Smooth muscle cell (in vitro differentiated cells): Measurements from ENCODE around the gene DCAF12L1. TPM values are rescaled to one million over a fixed set of nuclear protein-coding genes. Genes with fewer than 3 reads are reported as not detected.
A peak's percentile ranks its signal among the peaks of the same experiment; 100 is the strongest.

Experiments used
- DNase-seq: peaks from one replicate; lab custom pipeline; 2025; ENCODE audit not compliant: unreplicated experiment; lab: John Stamatoyannopoulos, UW
- H2AFZ ChIP-seq: fragments of 200-600 bp; sonication (generic); 2 replicates; pipeline ENCODE4 v1.6.0; 2016; ENCODE audit warnings: antibody characterized with exemption, low read depth, mild to moderate bottlenecking
- H3F3A ChIP-seq: fragments of 200-600 bp; sonication (generic); 2 replicates; pipeline ENCODE4 v1.6.0; 2017; ENCODE audit warnings: antibody characterized with exemption, low read depth
- H3K27ac ChIP-seq: fragments of 200-600 bp; sonication (generic); 2 replicates; pipeline ENCODE4 v1.5.1; 2016; ENCODE audit warnings: low read depth, mild to moderate bottlenecking
- H3K27me3 ChIP-seq: fragments of 200-600 bp; sonication (generic); 2 replicates; pipeline ENCODE4 v1.6.1; 2016; ENCODE audit warnings: low read depth, mild to moderate bottlenecking
- H3K36me3 ChIP-seq: fragments of 200-600 bp; sonication (generic); 2 replicates; pipeline ENCODE4 v1.5.1; 2016; ENCODE audit warnings: low read depth
- H3K4me1 ChIP-seq: fragments of 200-600 bp; sonication (generic); 2 replicates; pipeline ENCODE4 v1.5.1; 2016; ENCODE audit warnings: low read depth
- H3K4me2 ChIP-seq: fragments of 200-600 bp; sonication (generic); 2 replicates; pipeline ENCODE4 v1.6.0; 2016; ENCODE audit warnings: mild to moderate bottlenecking
- H3K4me3 ChIP-seq: fragments of 200-600 bp; sonication (generic); 2 replicates; pipeline ENCODE4 v1.5.1; 2016; ENCODE audit warnings: mild to moderate bottlenecking
- H3K79me2 ChIP-seq: fragments of 200-600 bp; sonication (generic); 2 replicates; pipeline ENCODE4 v1.6.0; 2016; ENCODE audit warnings: low read depth, mild to moderate bottlenecking
- H3K9ac ChIP-seq: fragments of 200-600 bp; sonication (generic); 2 replicates; pipeline ENCODE4 v1.6.0; 2016; ENCODE audit warnings: low read depth
- H3K9me3 ChIP-seq: fragments of 200-600 bp; sonication (generic); replicated peaks from 2 replicates; pipeline ENCODE4 v1.5.1; 2016; ENCODE audit warnings: low read depth
- H4K20me1 ChIP-seq: fragments of 200-600 bp; sonication (generic); 2 replicates; pipeline ENCODE4 v1.6.0; 2016; ENCODE audit warnings: low read depth
- WGBS: methylation state at CpG from one replicate; pipeline ENCODE4 v1.1.7; 2016; ENCODE audit warnings: low lambda C conversion rate; 5-methylcytosine and 5-hydroxymethylcytosine counted together
- polyA plus RNA-seq: library from polyadenylated mRNA; unstranded; fragments of >200 nt; fragmentation: Nextera tagmentation; extraction: Ambion mirVana; gene quantifications from 2 replicates; pipeline ENCODE4 v1.2.1, GENCODE V29; 2016
- total RNA-seq: library from RNA; depleted of rRNA; stranded (reverse); fragments of >200 nt; gene quantifications from 2 replicates; pipeline ENCODE4 v1.2.3, GENCODE V29; 2014
- TF ChIP-seq, protein P1 (sequence below): fragments of 200-600 bp; sonication (generic); IDR thresholded peaks from 2 replicates; pipeline ENCODE4 v1.5.1; 2017; ENCODE audit warnings: borderline replicate concordance, mild to moderate bottlenecking, antibody characterized with exemption; ENCODE audit not compliant: insufficient read depth, poor library complexity, severe bottlenecking

The DCAF12L1 gene
- total RNA-seq (not detected in 2 replicates), polyA plus RNA-seq (not detected in 2 replicates)

DNA sequence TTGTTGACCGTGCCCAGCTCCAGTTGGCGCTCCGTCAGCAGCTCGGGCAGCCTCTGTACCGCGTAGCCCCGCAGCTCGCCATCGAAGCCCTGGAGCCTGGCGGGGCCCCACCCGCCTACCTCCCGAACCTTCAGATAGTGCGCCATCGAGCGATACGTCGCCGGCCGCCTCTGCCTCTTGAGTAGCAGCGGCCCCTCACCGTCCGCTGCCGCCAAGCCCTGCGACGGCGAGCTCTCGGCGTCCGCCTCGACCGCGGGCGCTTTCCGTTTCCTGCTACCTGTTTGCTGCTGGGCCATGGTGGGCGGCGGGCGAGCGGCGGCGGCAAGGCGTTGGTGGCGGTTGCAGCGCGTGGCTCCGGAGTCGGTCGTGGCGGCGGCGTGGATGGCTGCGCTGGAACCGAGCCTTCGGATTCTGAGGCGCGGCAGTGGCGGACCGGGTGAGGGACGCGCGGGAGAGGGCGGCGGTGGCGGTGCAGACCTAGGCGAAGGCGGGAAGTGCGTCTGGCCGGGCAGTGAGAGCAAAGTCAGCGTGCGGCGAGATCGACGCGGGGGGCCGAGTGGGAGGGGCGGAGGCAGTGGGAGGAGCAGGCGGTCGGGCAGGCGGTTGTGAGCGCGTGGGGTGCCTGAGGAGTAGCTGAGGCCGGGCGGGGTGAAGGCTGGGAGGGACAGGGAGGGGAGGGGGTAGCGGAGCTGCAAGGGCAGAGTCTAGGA is at the start of gene DCAF12L1:
DCAF12L1 (minus strand) TSS at position 502 of the 710 bp plus-strand sequence; CDS start at position 296, 206 bp downstream.
- Histone ChIP-seq H3K27me3 (peaks cover 24% of the 10 kb centered on the region), H3K79me2 (no peaks in the 10 kb centered on the region), H3K27ac (no peak within 1 kb of the TSS), H2AFZ (no peak within 1 kb of the TSS), H3K9me3 (no peaks in the 10 kb centered on the region), H3K4me2 (peak within 1 kb of the TSS; percentile 74), H3K9ac (no peak within 1 kb of the TSS), H3K4me3 (peak within 1 kb of the TSS; percentile 44), H3K36me3 (no peaks in the 10 kb centered on the region), H3K4me1 (no peaks in the 10 kb centered on the region), H3F3A (no peaks in the 10 kb centered on the region), H4K20me1 (no peaks in the 10 kb centered on the region)
- 52% methylated on average over 70 of the region's 83 CpGs for WGBS
- DNase-seq: no peak
- TF ChIP-seq, protein P1, sequence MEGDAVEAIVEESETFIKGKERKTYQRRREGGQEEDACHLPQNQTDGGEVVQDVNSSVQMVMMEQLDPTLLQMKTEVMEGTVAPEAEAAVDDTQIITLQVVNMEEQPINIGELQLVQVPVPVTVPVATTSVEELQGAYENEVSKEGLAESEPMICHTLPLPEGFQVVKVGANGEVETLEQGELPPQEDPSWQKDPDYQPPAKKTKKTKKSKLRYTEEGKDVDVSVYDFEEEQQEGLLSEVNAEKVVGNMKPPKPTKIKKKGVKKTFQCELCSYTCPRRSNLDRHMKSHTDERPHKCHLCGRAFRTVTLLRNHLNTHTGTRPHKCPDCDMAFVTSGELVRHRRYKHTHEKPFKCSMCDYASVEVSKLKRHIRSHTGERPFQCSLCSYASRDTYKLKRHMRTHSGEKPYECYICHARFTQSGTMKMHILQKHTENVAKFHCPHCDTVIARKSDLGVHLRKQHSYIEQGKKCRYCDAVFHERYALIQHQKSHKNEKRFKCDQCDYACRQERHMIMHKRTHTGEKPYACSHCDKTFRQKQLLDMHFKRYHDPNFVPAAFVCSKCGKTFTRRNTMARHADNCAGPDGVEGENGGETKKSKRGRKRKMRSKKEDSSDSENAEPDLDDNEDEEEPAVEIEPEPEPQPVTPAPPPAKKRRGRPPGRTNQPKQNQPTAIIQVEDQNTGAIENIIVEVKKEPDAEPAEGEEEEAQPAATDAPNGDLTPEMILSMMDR: no peak

DNA sequence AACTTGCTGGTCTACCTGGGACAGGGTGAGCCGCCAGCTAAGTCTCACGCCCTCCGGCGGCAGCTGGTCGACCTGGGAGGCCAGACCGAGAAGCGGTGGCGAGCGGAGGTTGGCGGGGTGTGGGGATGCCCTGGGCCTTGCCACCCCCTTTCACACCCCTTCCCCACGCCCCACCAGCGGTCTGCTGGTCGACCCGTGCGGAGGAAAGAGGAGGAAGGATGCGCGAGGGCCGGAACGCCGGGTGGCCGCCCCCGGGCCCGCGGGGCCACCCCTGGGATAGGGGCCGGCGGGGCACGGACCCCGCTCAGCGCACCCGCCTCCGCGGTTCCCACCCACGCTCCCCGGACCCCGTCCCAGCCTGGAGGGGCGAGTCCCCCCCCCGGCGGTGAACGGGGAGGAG is 28.3 kb upstream of the DCAF12L1 start:
- no peak overlapping the region for H3K9ac ChIP-seq
- DNase-seq: no peak
- H3K36me3 ChIP-seq: no peaks in the 10 kb centered on the region
- 92% methylated on average over 12 of the region's 39 CpGs for WGBS
- H3K4me1 ChIP-seq: no peaks in the 10 kb centered on the region
- H4K20me1 ChIP-seq: no peaks in the 10 kb centered on the region
- no peaks in the 10 kb centered on the region for H3K79me2 ChIP-seq
- H3K9me3 ChIP-seq: no peaks in the 10 kb centered on the region
- no peak overlapping the region for H3K4me2 ChIP-seq
- no peaks in the 10 kb centered on the region for H3F3A ChIP-seq
- no peak overlapping the region for H3K4me3 ChIP-seq
- no peak overlapping the region for H2AFZ ChIP-seq
- H3K27ac ChIP-seq: no peak overlapping the region
- no peaks in the 10 kb centered on the region for H3K27me3 ChIP-seq
- TF ChIP-seq, protein P1: no peak

DNA sequence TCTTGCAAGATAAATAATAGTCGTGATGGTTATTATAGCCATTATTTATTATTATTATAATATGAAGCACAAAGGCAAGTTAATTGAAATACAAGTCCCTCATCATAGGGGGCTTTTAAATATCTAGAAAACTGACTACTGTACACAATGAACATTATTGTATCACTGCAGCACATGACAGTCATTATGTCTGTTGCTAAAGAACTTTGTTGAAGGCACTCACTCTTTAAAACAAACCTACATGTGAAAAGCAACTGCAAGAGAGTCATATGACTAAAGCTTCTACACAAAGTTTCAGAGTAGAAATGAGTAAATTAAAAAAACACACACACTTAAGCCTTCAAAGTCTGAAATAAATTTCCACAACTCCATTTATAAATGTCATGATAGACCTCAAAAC is 23.3 kb upstream of the DCAF12L1 start:
- 65% methylated on average over 1 of the region's 1 CpG for WGBS
- H3K4me2 ChIP-seq: no peak overlapping the region
- no peaks in the 10 kb centered on the region for H3K9me3 ChIP-seq
- TF ChIP-seq, protein P1: no peak
- H3K9ac ChIP-seq: no peak overlapping the region
- H3F3A ChIP-seq: no peaks in the 10 kb centered on the region
- H2AFZ ChIP-seq: no peak overlapping the region
- H3K27ac ChIP-seq: no peak overlapping the region
- H3K4me3 ChIP-seq: no peak overlapping the region
- H3K36me3 ChIP-seq: no peaks in the 10 kb centered on the region
- no peaks in the 10 kb centered on the region for H3K4me1 ChIP-seq
- no peaks in the 10 kb centered on the region for H4K20me1 ChIP-seq
- no peaks in the 10 kb centered on the region for H3K79me2 ChIP-seq
- H3K27me3 ChIP-seq: no peaks in the 10 kb centered on the region
- no peak for DNase-seq

DNA sequence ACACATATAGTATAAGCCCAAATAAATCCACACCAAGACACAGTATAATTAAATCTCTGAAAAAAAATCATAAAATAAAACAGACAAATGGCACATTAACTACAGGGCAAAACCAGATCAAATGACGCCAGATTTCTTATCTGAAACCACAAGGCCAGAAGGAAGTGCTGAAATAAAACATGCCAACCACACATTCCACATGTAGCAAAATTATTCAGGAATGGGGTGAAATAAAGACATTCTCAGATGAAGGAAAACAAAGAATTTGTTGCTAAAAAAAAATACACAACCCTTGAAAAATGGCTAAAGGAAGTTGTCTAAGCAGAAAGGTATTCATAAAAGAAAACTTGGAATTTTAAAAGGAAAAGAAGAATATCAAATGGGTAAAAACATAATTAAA is 4.5 kb upstream of the DCAF12L1 start:
- H3K36me3 ChIP-seq: no peaks in the 10 kb centered on the region
- H3K4me2 ChIP-seq: no peak overlapping the region
- no peak overlapping the region for H3K27ac ChIP-seq
- peaks cover 18% of the 10 kb centered on the region for H3K27me3 ChIP-seq
- TF ChIP-seq, protein P1: no peak
- H3K9me3 ChIP-seq: no peaks in the 10 kb centered on the region
- no peaks in the 10 kb centered on the region for H3F3A ChIP-seq
- no peaks in the 10 kb centered on the region for H3K79me2 ChIP-seq
- no peak overlapping the region for H3K4me3 ChIP-seq
- 55% methylated on average over 1 of the region's 1 CpG for WGBS
- H3K4me1 ChIP-seq: no peaks in the 10 kb centered on the region
- no peak overlapping the region for H2AFZ ChIP-seq
- no peaks in the 10 kb centered on the region for H4K20me1 ChIP-seq
- no peak overlapping the region for H3K9ac ChIP-seq
- no peak for DNase-seq
